WI38 (cell line): ENCODE results near the gene EHBP1.

Experiments
- H3K4me3 ChIP-seq: 2 replicates; pipeline ENCODE4 v1.5.1; 2011; ENCODE audit warnings: low read depth, mild to moderate bottlenecking, control low read depth, low read length
- TF ChIP-seq, protein P1 (sequence below): IDR thresholded peaks from 2 replicates; pipeline ENCODE4 v1.5.1; 2012; ENCODE audit warnings: low read depth, mild to moderate bottlenecking, control low read depth, low read length

Gene EHBP1

GRCh38 chr2:62968168-62968567 lies 262.7 kb downstream of the EHBP1 start:
- TF ChIP-seq, protein P1, sequence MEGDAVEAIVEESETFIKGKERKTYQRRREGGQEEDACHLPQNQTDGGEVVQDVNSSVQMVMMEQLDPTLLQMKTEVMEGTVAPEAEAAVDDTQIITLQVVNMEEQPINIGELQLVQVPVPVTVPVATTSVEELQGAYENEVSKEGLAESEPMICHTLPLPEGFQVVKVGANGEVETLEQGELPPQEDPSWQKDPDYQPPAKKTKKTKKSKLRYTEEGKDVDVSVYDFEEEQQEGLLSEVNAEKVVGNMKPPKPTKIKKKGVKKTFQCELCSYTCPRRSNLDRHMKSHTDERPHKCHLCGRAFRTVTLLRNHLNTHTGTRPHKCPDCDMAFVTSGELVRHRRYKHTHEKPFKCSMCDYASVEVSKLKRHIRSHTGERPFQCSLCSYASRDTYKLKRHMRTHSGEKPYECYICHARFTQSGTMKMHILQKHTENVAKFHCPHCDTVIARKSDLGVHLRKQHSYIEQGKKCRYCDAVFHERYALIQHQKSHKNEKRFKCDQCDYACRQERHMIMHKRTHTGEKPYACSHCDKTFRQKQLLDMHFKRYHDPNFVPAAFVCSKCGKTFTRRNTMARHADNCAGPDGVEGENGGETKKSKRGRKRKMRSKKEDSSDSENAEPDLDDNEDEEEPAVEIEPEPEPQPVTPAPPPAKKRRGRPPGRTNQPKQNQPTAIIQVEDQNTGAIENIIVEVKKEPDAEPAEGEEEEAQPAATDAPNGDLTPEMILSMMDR, result no peak
- no peak overlapping the region for H3K4me3 ChIP-seq

- H3K4me3 ChIP-seq, result no peak overlapping the region
- TF ChIP-seq, protein P1, result no peak
These were observed 263.2 kb downstream of the EHBP1 start for GRCh38 chr2:62968668-62969067.

GRCh38 chr2:62971936-62972335 lies 266.4 kb downstream of the EHBP1 start:
- no peak overlapping the region for H3K4me3 ChIP-seq
- TF ChIP-seq, protein P1, result no peak

- TF ChIP-seq, protein P1, result no peak
These were observed 267.1 kb downstream of the EHBP1 start for GRCh38 chr2:62972601-62973000.

DNA sequence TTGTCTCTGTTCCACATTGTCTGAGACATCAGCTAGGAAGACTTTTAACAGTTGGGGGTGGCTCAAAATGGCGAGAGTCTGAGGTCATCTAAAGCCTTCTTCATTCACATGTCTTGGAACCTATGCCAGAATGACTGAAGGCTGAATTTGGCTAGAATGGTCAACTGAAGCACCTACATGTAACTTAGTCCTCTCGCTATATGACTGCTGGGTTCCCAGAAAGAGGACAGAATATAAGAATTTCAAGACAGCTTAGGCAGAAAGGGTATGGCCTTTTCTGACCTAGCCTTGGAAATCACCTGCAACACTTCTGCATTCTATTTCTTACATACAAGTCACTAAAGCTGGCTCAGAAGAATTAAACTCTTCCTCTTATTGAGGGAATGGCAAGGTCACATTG lies 269.5 kb downstream of the EHBP1 start:
- TF ChIP-seq, protein P1, result no peak

More at GRCh38 chr2:62972601-62973000, 267.1 kb downstream of the EHBP1 start:
- H3K4me3 ChIP-seq, result no peak overlapping the region

GRCh38 chr2:62991605-62992004 lies 286.1 kb downstream of the EHBP1 start:
- TF ChIP-seq, protein P1, result no peak
- H3K4me3 ChIP-seq, result no peak overlapping the region

More for the DNA sequence above, 269.5 kb downstream of the EHBP1 start:
- no peak overlapping the region for H3K4me3 ChIP-seq

GRCh38 chr2:62992561-62992960 lies 287.0 kb downstream of the EHBP1 start:
- TF ChIP-seq, protein P1, result no peak
- H3K4me3 ChIP-seq, result no peak overlapping the region
